Endothelial cell of umbilical vein (primary cell): ENCODE measurements around the gene ADH1B. TPM values are rescaled to one million over a fixed set of nuclear protein-coding genes. Genes with fewer than 3 reads are reported as not detected.

Experiments used
- BruUV-seq: library from RNA; stranded (reverse); fragments of 400-500 nt; replicated peaks from 2 replicates; lab custom pipeline; 2021; lab: Mats Ljungman, UMichigan
- CTCF ChIA-PET: fragments of 300-600, 350-600 bp; sonication (Branson Sonifier 250); formaldehyde crosslinking; loops from one replicate; lab custom pipeline; 2021; ENCODE audit warnings: antibody characterized with exemption, inconsistent platforms; lab: Charles Lee
- POLR2A ChIA-PET: fragments of 300-600, 350-600 bp; sonication (Branson Sonifier 250); formaldehyde crosslinking; loops from one replicate; lab custom pipeline; 2021; ENCODE audit warnings: antibody characterized with exemption, inconsistent platforms; lab: Charles Lee
- DNase-seq: peaks from one replicate; pipeline ENCODE4 v3.0.0-alpha.2; 2011; ENCODE audit warnings: low read depth, low spot score
- FAIRE-seq: peaks from 2 replicates; lab custom pipeline; 2011; peaks lifted over from hg19 to GRCh38; lab: Jason Lieb, UNC
- H2AFZ ChIP-seq: 2 replicates; pipeline ENCODE4 v1.6.0; 2012; ENCODE audit warnings: low read depth, low read length, control low read depth, inconsistent platforms
- H3K27ac ChIP-seq: 2 replicates; pipeline ENCODE4 v1.5.1; 2011; ENCODE audit warnings: low read depth, mild to moderate bottlenecking, control low read depth, low read length, moderate library complexity; ENCODE audit not compliant: insufficient read depth
- H3K27me3 ChIP-seq, 2 experiments: 2 replicates each; pipeline versions ENCODE4 v1.6.0 to v1.6.1; 2011; ENCODE audit warnings: low read length in 2 of 2, mixed read lengths in 1 of 2; ENCODE audit not compliant: control insufficient read depth in 2 of 2, insufficient read depth in 2 of 2
- H3K36me3 ChIP-seq, 2 experiments: 2 replicates in 1 of 2; 3 replicates in 1 of 2; pipeline ENCODE4 v1.5.1; 2011; ENCODE audit warnings: low read length in 2 of 2, mild to moderate bottlenecking in 1 of 2, moderate library complexity in 1 of 2; ENCODE audit not compliant: control insufficient read depth in 2 of 2, insufficient read depth in 2 of 2; ENCODE audit errors: extremely low read depth in 1 of 2
- H3K4me1 ChIP-seq: 3 replicates; pipeline ENCODE4 v1.5.1; 2011; ENCODE audit warnings: mild to moderate bottlenecking, low read length; ENCODE audit not compliant: control insufficient read depth, insufficient read depth; ENCODE audit errors: extremely low read depth
- H3K4me2 ChIP-seq: 2 replicates; pipeline ENCODE4 v1.6.1; 2011; ENCODE audit warnings: low read length, control low read depth, mixed read lengths; ENCODE audit not compliant: insufficient read depth
- H3K4me3 ChIP-seq, 3 experiments: fragments of 200-600 bp in 1 of 3; sonication (generic), shearing (Covaris generic) in 1 of 3; replicated peaks in 1 of 3; 2 replicates each; pipeline ENCODE4 v1.5.1; 2011 to 2016; ENCODE audit warnings: control low read depth in 3 of 3, low read length in 3 of 3, mild to moderate bottlenecking in 2 of 3, inconsistent platforms in 1 of 3, low read depth in 1 of 3, moderate library complexity in 1 of 3; ENCODE audit not compliant: insufficient read depth in 1 of 3
- H3K79me2 ChIP-seq: 2 replicates; pipeline ENCODE4 v1.6.0; 2012; ENCODE audit warnings: low read length, inconsistent platforms; ENCODE audit not compliant: control insufficient read depth, insufficient read depth
- H3K9ac ChIP-seq: replicated peaks from 2 replicates; pipeline ENCODE3; 2011; ENCODE audit warnings: low read length, control low read depth; ENCODE audit not compliant: insufficient read depth; ENCODE audit errors: extremely low read depth
- H3K9me1 ChIP-seq: replicated peaks from 3 replicates; pipeline ENCODE4 v1.6.0; 2011; ENCODE audit warnings: mild to moderate bottlenecking, low read length; ENCODE audit not compliant: control insufficient read depth, insufficient read depth; ENCODE audit errors: extremely low read depth
- H3K9me3 ChIP-seq: replicated peaks from 2 replicates; pipeline ENCODE4 v1.5.1; 2012; ENCODE audit warnings: low read length, inconsistent platforms; ENCODE audit not compliant: control insufficient read depth, insufficient read depth
- H4K20me1 ChIP-seq: replicated peaks from 2 replicates; pipeline ENCODE3; 2011; ENCODE audit warnings: mild to moderate bottlenecking, low read length; ENCODE audit not compliant: control insufficient read depth, insufficient read depth; ENCODE audit errors: extremely low read depth
- CTCF ChIP-seq, 2 donors: IDR thresholded peaks; 1 replicate in 1 of 2; 2 replicates in 1 of 2; pipeline ENCODE4 v1.5.1; 2011; ENCODE audit warnings: low read length in 2 of 2, mild to moderate bottlenecking in 2 of 2, moderate library complexity in 2 of 2, control low read depth in 1 of 2, inconsistent platforms in 1 of 2, low read depth in 1 of 2; ENCODE audit not compliant: insufficient read depth in 1 of 2; ENCODE audit errors: extremely low read depth in 1 of 2
- EZH2 ChIP-seq: IDR thresholded peaks from 2 replicates; pipeline ENCODE4 v1.6.1; 2012; ENCODE audit warnings: borderline replicate concordance, low read depth, mild to moderate bottlenecking, moderate library complexity, low read length, inconsistent platforms; ENCODE audit not compliant: severe bottlenecking
- FOS ChIP-seq: IDR thresholded peaks from 2 replicates; pipeline ENCODE4 v1.6.1; 2011; ENCODE audit warnings: mild to moderate bottlenecking, low read length, moderate library complexity, borderline replicate concordance; ENCODE audit not compliant: insufficient read depth
- GATA2 ChIP-seq: IDR thresholded peaks from 2 replicates; pipeline ENCODE4 v1.7.0; 2011; ENCODE audit warnings: low read depth, mild to moderate bottlenecking, moderate library complexity, mixed read lengths, low read length; ENCODE audit not compliant: insufficient read length, insufficient read depth
- JUN ChIP-seq: IDR thresholded peaks from 2 replicates; pipeline ENCODE4 v1.6.1; 2011; ENCODE audit warnings: borderline replicate concordance, low read depth; ENCODE audit not compliant: insufficient read length, insufficient read depth
- MYC ChIP-seq: IDR thresholded peaks from one replicate; pipeline ENCODE4 v1.6.1; 2011; ENCODE audit warnings: mild to moderate bottlenecking, low read depth, low read length
- POLR2AphosphoS5 ChIP-seq: IDR thresholded peaks from 2 replicates; pipeline ENCODE4 v1.6.1; 2012; ENCODE audit warnings: low read depth, mild to moderate bottlenecking, control low read depth, low read length, moderate library complexity; ENCODE audit not compliant: insufficient read depth
- dilution Hi-C: fragments of 300-500 bp; cut with MboI; formaldehyde crosslinking; loops from one replicate; pipeline ENCODE4 v1.15.0; 2019; ENCODE audit warnings: low sequenced_read_pairs; ENCODE audit not compliant: extremely low pct_ligation_motif_present
- intact Hi-C: fragments of 100-400 bp; cut with micrococcal nuclease; formaldehyde crosslinking; loops from one replicate; pipeline ENCODE4 v1.10.0; 2022
- polyA plus RNA-seq, 4 experiments: library from polyadenylated mRNA; depleted of rRNA in 3 of 4; stranded (reverse) in 3 of 4; unstranded in 1 of 4; fragments of >200 nt; gene quantifications; 2 replicates each; pipeline versions ENCODE4 v1.2.1 to v1.2.3, GENCODE V29; 2011 to 2012; ENCODE audit warnings: missing spikeins in 1 of 4
- total RNA-seq: library from RNA; stranded (reverse); gene quantifications from 2 replicates; pipeline ENCODE4 v1.2.3, GENCODE V29; 2021
- TF ChIP-seq, protein P1 (sequence below): IDR thresholded peaks from 2 replicates; pipeline ENCODE4 v1.6.1; 2011; ENCODE audit not compliant: insufficient read depth, insufficient read length

The ADH1B gene
- total and polyA plus RNA-seq, 2 donors (not counting 3 experiments of a cell fraction or from before 2014, with no cell fraction given) = not detected

GRCh38 chr4:99264927-99265326 is 56.3 kb downstream of the ADH1B start:
- no peaks in the 10 kb centered on the region for H3K4me1 ChIP-seq
- no peak overlapping the region for H3K4me3 ChIP-seq
- no peak overlapping the region for H2AFZ ChIP-seq
- dilution Hi-C loops (no loop called here), intact Hi-C loops (no loop called here)
- no peak overlapping the region for H3K9ac ChIP-seq
- H3K27me3 ChIP-seq = no peaks in the 10 kb centered on the region
- no peaks in the 10 kb centered on the region for H3K36me3 ChIP-seq
- DNase-seq (no peak), FAIRE-seq (no peak)
- no peaks in the 10 kb centered on the region for H3K9me1 ChIP-seq
- TF ChIP-seq EZH2 (no peak), CTCF (IDR thresholded peaks at IDR 0.05; ENCODE audit: extremely low read depth in 1 of 2, insufficient read depth in 1 of 2, low read depth in 1 of 2, low read length in 2 of 2) (no peak), JUN (no peak), FOS (no peak), GATA2 (no peak), MYC (no peak), POLR2AphosphoS5 (no peak)
- TF ChIP-seq, protein P1, sequence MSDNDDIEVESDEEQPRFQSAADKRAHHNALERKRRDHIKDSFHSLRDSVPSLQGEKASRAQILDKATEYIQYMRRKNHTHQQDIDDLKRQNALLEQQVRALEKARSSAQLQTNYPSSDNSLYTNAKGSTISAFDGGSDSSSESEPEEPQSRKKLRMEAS = no peak
- no TSS peak for BruUV-seq
- no peaks in the 10 kb centered on the region for H3K79me2 ChIP-seq
- H3K9me3 ChIP-seq = no peaks in the 10 kb centered on the region
- no peak overlapping the region for H3K4me2 ChIP-seq
- ChIA-PET CTCF (no interaction called here), POLR2A (no interaction called here)
- H4K20me1 ChIP-seq = no peaks in the 10 kb centered on the region
- H3K27ac ChIP-seq = no peak overlapping the region

Other genes starting within 250 kb of the ADH1B start
- gene ADH5, start 232.6 kb downstream of the ADH1B start, total RNA-seq = 101 and 103 TPM in 2 replicates
- 53.4 and 89.2 TPM in 2 replicates for gene ADH5, start 232.6 kb downstream of the ADH1B start, polyA plus RNA-seq
- not detected in 2 replicates for gene ADH4, start 177.1 kb downstream of the ADH1B start, total RNA-seq
- not detected in 2 replicates for gene ADH4, start 177.1 kb downstream of the ADH1B start, polyA plus RNA-seq
- gene ADH6, start 102.2 kb downstream of the ADH1B start, total RNA-seq = not detected in 2 replicates
- not detected in 2 replicates for gene ADH6, start 102.2 kb downstream of the ADH1B start, polyA plus RNA-seq
- gene ADH1A, start 30.4 kb downstream of the ADH1B start, total RNA-seq = not detected in 2 replicates
- gene ADH1A, start 30.4 kb downstream of the ADH1B start, polyA plus RNA-seq = not detected in 2 replicates
- gene ADH1C, start 31.3 kb upstream of the ADH1B start, total RNA-seq = not detected in 2 replicates
- gene ADH1C, start 31.3 kb upstream of the ADH1B start, polyA plus RNA-seq = not detected in 2 replicates
- gene ADH7, start 113.9 kb upstream of the ADH1B start, total RNA-seq = not detected in 2 replicates
- gene ADH7, start 113.9 kb upstream of the ADH1B start, polyA plus RNA-seq = not detected in 2 replicates
- gene C4orf17, start 189.6 kb upstream of the ADH1B start, total RNA-seq = not detected in 2 replicates
- not detected in 2 replicates for gene C4orf17, start 189.6 kb upstream of the ADH1B start, polyA plus RNA-seq
- 6.5 and 8.4 TPM in 2 replicates for gene TRMT10A, start 242.6 kb upstream of the ADH1B start, total RNA-seq
- 1.3 and 1.7 TPM in 2 replicates for gene TRMT10A, start 242.6 kb upstream of the ADH1B start, polyA plus RNA-seq